Upper lobe of left lung (tissue), 6 donors: Measurements from ENCODE around the gene ITPKB. TPM values are rescaled to one million over a fixed set of nuclear protein-coding genes. Genes with fewer than 3 reads are reported as not detected.

Experiments used
- ATAC-seq, 2 donors: fragments of 200-7000 bp; cut with Tn5 transposase; one replicate each; pipeline ENCODE4 v1.9.1; 2022; ENCODE audit warnings: mild to moderate bottlenecking in 2 of 2, moderate library complexity in 2 of 2; ENCODE audit not compliant: low FRiP score in 2 of 2
- DNase-seq, 2 donors: peaks; one replicate each; pipeline ENCODE4 v3.0.0-alpha.2; 2019 to 2020
- H3K27ac ChIP-seq, 4 donors: fragments of 200-600 bp; sonication (generic); one replicate each; pipeline ENCODE4 v1.5.1; 2016 to 2019
- H3K27me3 ChIP-seq, 4 donors: fragments of 200-600 bp; sonication (generic); one replicate each; pipeline ENCODE4 v1.5.1; 2017 to 2019
- H3K36me3 ChIP-seq, 4 donors: fragments of 200-600 bp; sonication (generic); one replicate each; pipeline ENCODE4 v1.5.1; 2016 to 2019
- H3K4me1 ChIP-seq, 4 donors: fragments of 200-600 bp; sonication (generic); one replicate each; pipeline ENCODE4 v1.5.1; 2018 to 2019
- H3K4me3 ChIP-seq, 4 donors: fragments of 200-600 bp; sonication (generic); one replicate each; pipeline ENCODE4 v1.5.1; 2017 to 2019; ENCODE audit warnings: mild to moderate bottlenecking in 2 of 4, moderate library complexity in 1 of 4
- H3K9me3 ChIP-seq, 4 donors: fragments of 200-600 bp; sonication (generic); one replicate each; pipeline ENCODE4 v1.5.1; 2018 to 2019
- CTCF ChIP-seq, 6 experiments: fragments of 450-650 bp in 4 of 6; fragments of 200-600 bp in 2 of 6; sonication (generic) in 2 of 6; IDR thresholded peaks; one replicate each; pipeline ENCODE4 v1.5.1; 2016 to 2019; ENCODE audit warnings: antibody characterized with exemption in 6 of 6
- EP300 ChIP-seq, 4 donors: sonication (generic); formaldehyde crosslinking; IDR thresholded peaks; one replicate each; pipeline ENCODE4 v1.5.1; 2017; ENCODE audit warnings: antibody characterized with exemption in 4 of 4, control low read depth in 2 of 4
- POLR2A ChIP-seq, 4 donors: fragments of 450-650 bp; IDR thresholded peaks; one replicate each; pipeline ENCODE4 v1.5.1; 2016 to 2017; ENCODE audit warnings: antibody characterized with exemption in 4 of 4, mild to moderate bottlenecking in 2 of 4
- POLR2AphosphoS5 ChIP-seq, 2 donors: sonication (generic); formaldehyde crosslinking; IDR thresholded peaks; one replicate each; pipeline ENCODE4 v1.5.1; 2017; ENCODE audit warnings: antibody characterized with exemption in 2 of 2
- WGBS, 2 donors: methylation state at CpG; one replicate each; pipeline ENCODE4 v1.1.5; 2017 to 2018; 5-methylcytosine and 5-hydroxymethylcytosine counted together
- small RNA-seq, 4 donors: library from RNA; depleted of rRNA; stranded (forward); fragments of <200 nt; gene quantifications; one replicate each; pipeline ENCODE3, GENCODE V24; 2016
- total RNA-seq, 6 donors: library from RNA; depleted of rRNA in 4 of 6; stranded (reverse); fragments of >200 nt in 4 of 6; gene quantifications; one replicate each; pipeline versions ENCODE4 v1.1.0 to v1.2.1, GENCODE V29; 2016 to 2021
- donor health status: DM: no; HTN: no; CAD: no; lungs with moderate emphysema.
- donor health status: DM: no; HTN: yes; CAD: no; lungs with severe emphysema.

Gene ITPKB
- total RNA-seq, 6 donors from 2014 or later: 19.8 to 62.9 (median 45.8) TPM

GRCh38 chr1:226584164-226584563, 154.9 kb downstream of the ITPKB start:
- no peak for DNase-seq
- TF ChIP-seq EP300 (IDR thresholded peaks at IDR 0.05) (no peak), POLR2A (IDR thresholded peaks at IDR 0.05) (no peak), CTCF (IDR thresholded peaks at IDR 0.05) (no peak), POLR2AphosphoS5 (IDR thresholded peaks at IDR 0.05) (no peak)

GRCh38 chr1:226582966-226583365, 156.1 kb downstream of the ITPKB start:
- no peaks in the 10 kb centered on the region for H3K27me3 ChIP-seq
- H3K36me3 ChIP-seq: no peaks in the 10 kb centered on the region
- ATAC-seq (no peak), DNase-seq (no peak)
- H3K4me3 ChIP-seq: no peak overlapping the region
- H3K27ac ChIP-seq: no peak overlapping the region
- H3K9me3 ChIP-seq: no peaks in the 10 kb centered on the region
- TF ChIP-seq POLR2A (IDR thresholded peaks at IDR 0.05) (no peak), EP300 (IDR thresholded peaks at IDR 0.05) (no peak), CTCF (IDR thresholded peaks at IDR 0.05) (no peak), POLR2AphosphoS5 (IDR thresholded peaks at IDR 0.05) (no peak)
- 84 to 92% methylated on average over 1 to 3 of the region's 3 CpGs for WGBS, 2 donors
- no peaks in the 10 kb centered on the region for H3K4me1 ChIP-seq

More at GRCh38 chr1:226584164-226584563, 154.9 kb downstream of the ITPKB start:
- Histone ChIP-seq H3K4me1 (no peaks in the 10 kb centered on the region), H3K9me3 (no peaks in the 10 kb centered on the region), H3K27me3 (no peaks in the 10 kb centered on the region), H3K36me3 (no peaks in the 10 kb centered on the region), H3K4me3 (no peak overlapping the region), H3K27ac (no peak overlapping the region)
- no peak for ATAC-seq
- whole genome bisulfite sequencing, 2 donors: 39 to 61% methylated on average over 3 of the region's 3 CpGs

Small RNAs within 50 kb of the gene (small RNA-seq; reads per million reads assigned to genes)
- gene RPS27P5: 0 reads per million in 4 donors

Other genes starting within 250 kb of the ITPKB start
- under 1 TPM in 5 of 6 donors, not detected in 1; under 0.01 to 0.98 (median 0.20) TPM for gene STUM, start 190.5 kb downstream of the ITPKB start, total RNA-seq
- 10 to 100 TPM; 31.2 to 70.9 (median 37.6) TPM for gene PSEN2, start 131.3 kb upstream of the ITPKB start, total RNA-seq
- gene COQ8A, start 201.0 kb upstream of the ITPKB start, total RNA-seq: 100 to 1,000 TPM in 1 of 6 donors, 10 to 100 TPM in 5; 27.1 to 105 (median 44.6) TPM